Activated CD4-positive, alpha-beta T cell treated with anti-CD3 and anti-CD28 coated beads, Interleukin-2, amount 10 ng/mL, durations not matched to agents 7 days and 5 days (primary cell): ENCODE results near the gene WWOX. TPM values are rescaled to one million over a fixed set of nuclear protein-coding genes. Genes with fewer than 3 reads are reported as not detected.

Experiments used
- CTCF ChIA-PET: fragments of 350-600 bp; sonication (Branson Sonifier 250); formaldehyde crosslinking; loops from one replicate; lab custom pipeline; 2021; ENCODE audit warnings: antibody characterized with exemption; lab: Charles Lee
- POLR2A ChIA-PET: fragments of 350-600 bp; sonication (Branson Sonifier 250); formaldehyde crosslinking; loops from one replicate; lab custom pipeline; 2021; ENCODE audit warnings: antibody characterized with exemption; lab: Charles Lee
- DNase-seq: peaks from one replicate; pipeline ENCODE4 v3.0.0-alpha.2; 2020
- H3K27ac Mint-ChIP-seq: one replicate; pipeline ENCODE4 v1.8.0; 2021; ENCODE audit warnings: mild to moderate bottlenecking, moderate library complexity, mixed read lengths
- H3K27me3 Mint-ChIP-seq: one replicate; pipeline ENCODE4 v1.8.0; 2021; ENCODE audit warnings: mixed read lengths
- H3K36me3 Mint-ChIP-seq: one replicate; pipeline ENCODE4 v1.8.0; 2021; ENCODE audit warnings: low read depth, mixed read lengths
- H3K4me1 Mint-ChIP-seq: one replicate; pipeline ENCODE4 v1.8.0; 2021; ENCODE audit warnings: mixed read lengths
- H3K4me3 Mint-ChIP-seq: one replicate; pipeline ENCODE4 v1.8.0; 2021; ENCODE audit warnings: mild to moderate bottlenecking, moderate library complexity, mixed read lengths
- H3K9me3 Mint-ChIP-seq: one replicate; pipeline ENCODE4 v1.8.0; 2021; ENCODE audit warnings: mixed read lengths
- total RNA-seq, 2 experiments: library from RNA; stranded (reverse); gene quantifications; one replicate each; pipeline ENCODE4 v1.2.3, GENCODE V29; 2021

The WWOX gene
- total RNA-seq, 2 experiments from 2014 or later: 22.2 to 28.9 TPM

DNA sequence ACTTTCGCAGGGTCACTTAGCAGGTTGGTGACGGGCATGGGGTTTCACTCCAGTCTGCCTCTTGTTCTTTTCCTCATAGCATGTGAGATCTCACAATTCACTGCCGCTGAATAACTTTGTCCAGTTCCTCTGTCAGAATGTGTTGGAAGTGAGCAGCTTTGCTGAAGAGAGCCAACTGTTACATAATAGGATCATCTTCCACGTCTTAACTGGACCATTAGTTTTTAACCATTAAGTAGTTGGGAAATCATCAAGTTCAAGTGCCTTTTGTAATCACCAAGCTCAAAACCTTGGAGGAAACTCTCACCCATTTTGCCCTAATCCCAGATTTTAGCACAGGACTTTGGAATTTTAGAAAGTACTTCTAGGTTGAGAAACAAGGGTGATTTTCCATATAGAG lies 290.6 kb downstream of the WWOX start:
- peaks cover 8% of the 10 kb centered on the region for H3K9me3 Mint-ChIP-seq
- H3K4me1 Mint-ChIP-seq: no peaks in the 10 kb centered on the region
- H3K27me3 Mint-ChIP-seq: no peaks in the 10 kb centered on the region
- no peak for DNase-seq
- H3K4me3 Mint-ChIP-seq: no peak overlapping the region
- CTCF ChIA-PET: no interaction called here
- H3K36me3 Mint-ChIP-seq: no peaks in the 10 kb centered on the region
- POLR2A ChIA-PET: no interaction called here
- H3K27ac Mint-ChIP-seq: no peak overlapping the region

DNA sequence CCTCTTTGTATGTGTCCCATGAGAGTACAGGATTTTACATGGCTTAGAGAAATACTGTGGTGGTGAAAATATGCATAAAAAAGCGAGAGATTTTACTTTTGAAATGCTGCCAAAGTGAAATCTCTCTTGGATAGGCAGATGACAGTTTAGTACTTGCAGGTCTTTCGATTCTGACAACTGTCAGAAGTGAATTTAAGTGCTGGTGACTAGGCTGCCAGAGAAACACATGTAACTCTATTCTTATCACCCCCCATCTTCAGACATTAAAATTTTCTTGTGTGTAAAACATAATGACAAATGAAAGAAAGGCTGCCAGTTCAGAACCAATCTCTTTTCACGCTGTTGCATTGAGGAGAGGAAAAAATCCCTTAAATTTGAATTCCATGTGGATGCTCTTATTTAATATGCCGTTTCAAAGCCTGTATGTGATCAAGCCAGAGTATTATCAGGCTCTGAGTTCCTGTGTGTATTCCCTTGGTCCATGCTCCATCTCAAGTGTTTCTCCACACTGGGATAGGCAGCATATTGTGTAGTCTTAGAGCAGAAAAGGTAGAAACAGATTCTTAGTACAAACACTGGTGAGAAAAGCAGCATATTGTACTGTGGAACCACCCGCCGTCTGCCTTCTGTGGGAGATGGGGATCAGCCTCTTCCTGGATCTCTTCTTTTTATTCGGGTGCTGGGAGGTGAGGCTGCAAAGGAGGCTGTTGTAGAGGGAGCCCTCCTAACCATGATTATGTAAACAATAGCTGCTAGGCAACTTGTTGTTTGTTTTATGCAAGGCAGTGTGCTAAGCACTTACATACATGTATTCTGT lies 291.3 kb downstream of the WWOX start:
- H3K27ac Mint-ChIP-seq: no peak overlapping the region

GRCh38 chr16:78392585-78393195 lies 293.2 kb downstream of the WWOX start:
- CTCF ChIA-PET: no interaction called here
- no peak for DNase-seq
- H3K36me3 Mint-ChIP-seq: no peaks in the 10 kb centered on the region
- H3K27ac Mint-ChIP-seq: no peak overlapping the region
- no peaks in the 10 kb centered on the region for H3K4me1 Mint-ChIP-seq
- POLR2A ChIA-PET: no interaction called here
- no peak overlapping the region for H3K4me3 Mint-ChIP-seq
- peaks cover 12% of the 10 kb centered on the region for H3K9me3 Mint-ChIP-seq
- no peaks in the 10 kb centered on the region for H3K27me3 Mint-ChIP-seq

More for the DNA sequence above, 291.3 kb downstream of the WWOX start:
- ChIA-PET POLR2A (no interaction called here), CTCF (no interaction called here)
- Mint-ChIP-seq H3K36me3 (no peaks in the 10 kb centered on the region), H3K4me3 (no peak overlapping the region), H3K27me3 (no peaks in the 10 kb centered on the region), H3K9me3 (peaks cover 12% of the 10 kb centered on the region), H3K4me1 (no peaks in the 10 kb centered on the region)
- DNase-seq: no peak

- Mint-ChIP-seq H3K4me3 (no peak overlapping the region), H3K36me3 (no peaks in the 10 kb centered on the region), H3K9me3 (peaks cover 12% of the 10 kb centered on the region), H3K27ac (no peak overlapping the region), H3K27me3 (no peaks in the 10 kb centered on the region), H3K4me1 (no peaks in the 10 kb centered on the region)
- POLR2A ChIA-PET: no interaction called here
- DNase-seq: no peak
- CTCF ChIA-PET: interaction anchor here (0.5 kb wide), 1 partner anchor 141 kb away, joined by 6 read pairs; no protein-coding TSS in a partner anchor
Measured at GRCh38 chr16:78395035-78395434, 295.6 kb downstream of the WWOX start.

- DNase-seq: no peak
- no peaks in the 10 kb centered on the region for H3K36me3 Mint-ChIP-seq
- H3K4me3 Mint-ChIP-seq: no peak overlapping the region
- ChIA-PET POLR2A (no interaction called here), CTCF (no interaction called here)
- no peaks in the 10 kb centered on the region for H3K27me3 Mint-ChIP-seq
- no peak overlapping the region for H3K27ac Mint-ChIP-seq
- H3K9me3 Mint-ChIP-seq: peaks cover 9% of the 10 kb centered on the region
- no peaks in the 10 kb centered on the region for H3K4me1 Mint-ChIP-seq
Measured at GRCh38 chr16:78396046-78396445, 296.6 kb downstream of the WWOX start.

GRCh38 chr16:78396673-78397072 lies 297.2 kb downstream of the WWOX start:
- POLR2A ChIA-PET: no interaction called here
- H3K4me3 Mint-ChIP-seq: no peak overlapping the region
- peaks cover 9% of the 10 kb centered on the region for H3K9me3 Mint-ChIP-seq
- no peak for DNase-seq
- H3K4me1 Mint-ChIP-seq: no peaks in the 10 kb centered on the region
- CTCF ChIA-PET: no interaction called here
- no peak overlapping the region for H3K27ac Mint-ChIP-seq
- H3K36me3 Mint-ChIP-seq: no peaks in the 10 kb centered on the region
- no peaks in the 10 kb centered on the region for H3K27me3 Mint-ChIP-seq

DNA sequence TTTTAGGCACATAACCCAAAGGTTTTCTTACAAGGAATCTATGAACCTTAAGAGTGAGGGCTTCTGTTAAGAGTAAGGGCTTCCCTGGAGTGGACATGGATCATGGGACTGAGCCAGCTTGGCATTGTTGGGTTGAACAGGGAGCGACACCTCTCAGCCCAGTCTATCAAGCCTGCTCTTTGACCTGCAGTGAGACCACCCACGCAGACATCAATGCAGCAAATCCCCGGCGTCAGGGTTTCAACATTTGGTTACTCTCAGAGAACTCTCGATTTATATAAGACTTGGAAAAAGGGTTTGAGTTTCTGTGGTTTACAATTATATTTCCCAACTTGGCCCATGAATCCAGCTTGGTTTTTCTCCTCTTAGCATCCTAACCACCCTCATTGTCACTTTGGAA lies 299.9 kb downstream of the WWOX start:
- Mint-ChIP-seq H3K9me3 (peaks cover 4% of the 10 kb centered on the region), H3K4me1 (no peaks in the 10 kb centered on the region), H3K27me3 (no peaks in the 10 kb centered on the region), H3K27ac (no peak overlapping the region), H3K36me3 (no peaks in the 10 kb centered on the region), H3K4me3 (no peak overlapping the region)
- ChIA-PET POLR2A (no interaction called here), CTCF (no interaction called here)
- no peak for DNase-seq

DNA sequence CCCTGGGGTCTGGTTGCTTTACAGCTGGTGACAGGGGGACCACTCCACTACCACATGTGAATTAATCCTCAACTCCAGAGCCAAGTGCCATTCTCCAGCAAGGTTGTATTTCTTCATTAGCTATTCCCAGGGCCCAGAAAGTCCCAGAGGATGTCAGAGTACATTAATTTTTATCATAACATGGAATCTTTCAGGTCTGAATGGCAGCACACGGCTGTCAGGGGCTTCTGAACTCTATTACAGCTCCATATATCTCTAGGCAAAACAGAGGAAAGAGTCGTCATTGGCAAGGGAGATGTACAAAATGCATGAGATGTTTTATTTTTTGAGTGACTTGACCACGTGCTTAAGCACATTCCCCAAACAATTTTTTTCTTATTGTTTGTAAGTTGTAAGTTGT lies 303.4 kb downstream of the WWOX start:
- H3K36me3 Mint-ChIP-seq: no peaks in the 10 kb centered on the region
- H3K27ac Mint-ChIP-seq: no peak overlapping the region
- H3K4me3 Mint-ChIP-seq: no peak overlapping the region
- peaks cover 4% of the 10 kb centered on the region for H3K9me3 Mint-ChIP-seq
- H3K27me3 Mint-ChIP-seq: no peaks in the 10 kb centered on the region
- no peaks in the 10 kb centered on the region for H3K4me1 Mint-ChIP-seq
- CTCF ChIA-PET: no interaction called here
- DNase-seq: no peak
- POLR2A ChIA-PET: no interaction called here

- H3K36me3 Mint-ChIP-seq: no peaks in the 10 kb centered on the region
Measured at GRCh38 chr16:78405040-78405439, 305.6 kb downstream of the WWOX start.

GRCh38 chr16:78405833-78406232 lies 306.4 kb downstream of the WWOX start:
- POLR2A ChIA-PET: interaction anchor here (0.6 kb wide), 1 partner anchor 44 kb away, joined by 3 read pairs; no protein-coding TSS in a partner anchor
- CTCF ChIA-PET: no interaction called here
- Mint-ChIP-seq H3K36me3 (no peaks in the 10 kb centered on the region), H3K4me1 (no peaks in the 10 kb centered on the region), H3K27ac (no peak overlapping the region), H3K4me3 (no peak overlapping the region), H3K9me3 (peaks cover 21% of the 10 kb centered on the region), H3K27me3 (no peaks in the 10 kb centered on the region)
- DNase-seq: no peak

More at GRCh38 chr16:78405040-78405439, 305.6 kb downstream of the WWOX start:
- H3K27me3 Mint-ChIP-seq: no peaks in the 10 kb centered on the region
- ChIA-PET POLR2A (no interaction called here), CTCF (no interaction called here)
- no peak for DNase-seq
- H3K27ac Mint-ChIP-seq: no peak overlapping the region
- H3K4me3 Mint-ChIP-seq: no peak overlapping the region
- H3K4me1 Mint-ChIP-seq: no peaks in the 10 kb centered on the region
- H3K9me3 Mint-ChIP-seq: peaks cover 17% of the 10 kb centered on the region

DNA sequence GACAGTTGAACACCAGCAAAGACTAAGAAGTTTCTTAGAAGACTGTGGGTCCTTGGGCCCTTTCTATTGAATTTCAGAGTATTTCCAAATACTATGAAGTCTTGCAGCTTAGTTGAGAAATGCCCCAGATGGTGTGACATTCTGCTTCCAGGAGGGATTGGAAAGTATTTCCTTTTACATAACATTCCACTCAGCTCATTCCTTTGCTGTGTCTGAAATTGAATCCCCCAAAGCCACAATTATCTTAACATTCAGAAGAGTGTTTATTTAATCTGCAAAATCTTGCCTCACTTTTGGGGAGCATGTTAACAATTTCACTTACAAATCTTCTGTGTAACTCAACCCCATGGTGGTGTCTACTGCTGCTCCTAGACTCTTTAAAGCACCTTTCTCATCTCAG lies 307.7 kb downstream of the WWOX start:
- no peaks in the 10 kb centered on the region for H3K4me1 Mint-ChIP-seq
- no peaks in the 10 kb centered on the region for H3K36me3 Mint-ChIP-seq
- H3K27ac Mint-ChIP-seq: no peak overlapping the region
- H3K27me3 Mint-ChIP-seq: no peaks in the 10 kb centered on the region
- ChIA-PET CTCF (no interaction called here), POLR2A (no interaction called here)
- peaks cover 27% of the 10 kb centered on the region for H3K9me3 Mint-ChIP-seq
- H3K4me3 Mint-ChIP-seq: no peak overlapping the region
- DNase-seq: no peak

GRCh38 chr16:78413651-78414050 lies 314.2 kb downstream of the WWOX start:
- Mint-ChIP-seq H3K27me3 (no peaks in the 10 kb centered on the region), H3K9me3 (peaks cover 35% of the 10 kb centered on the region), H3K4me3 (no peak overlapping the region), H3K27ac (no peak overlapping the region), H3K36me3 (no peaks in the 10 kb centered on the region), H3K4me1 (no peaks in the 10 kb centered on the region)
- POLR2A ChIA-PET: no interaction called here
- DNase-seq: no peak
- CTCF ChIA-PET: no interaction called here

- Mint-ChIP-seq H3K27ac (no peak overlapping the region), H3K4me3 (no peak overlapping the region), H3K4me1 (no peaks in the 10 kb centered on the region), H3K9me3 (peaks cover 28% of the 10 kb centered on the region), H3K27me3 (no peaks in the 10 kb centered on the region), H3K36me3 (no peaks in the 10 kb centered on the region)
- ChIA-PET CTCF (no interaction called here), POLR2A (no interaction called here)
- DNase-seq: no peak
Measured at GRCh38 chr16:78415013-78415412, 315.6 kb downstream of the WWOX start.
